ACHN (cell line): ENCODE results near the gene GGT6.

ENCODE experiments used
- DNase-seq: peaks from one replicate; pipeline ENCODE4 v3.0.0-alpha.2; 2015
- in situ Hi-C: cut with HindIII; loops from 2 replicates; pipeline ENCODE4 v1.10.0; 2017; ENCODE audit warnings: low sequenced_read_pairs, low pct_ligation_motif_present, low pct_unique_long_range_greater_than_20kb

The GGT6 gene

GRCh38 chr17:4534515-4534914, 25.9 kb downstream of the GGT6 start:
- in situ Hi-C loops, result no loop called here
- no peak for DNase-seq

GRCh38 chr17:4533523-4534504, 26.6 kb downstream of the GGT6 start:
- DNase-seq, result no peak
- in situ Hi-C loops, result no loop called here

- in situ Hi-C loops, result no loop called here
- no peak for DNase-seq
Measured at GRCh38 chr17:4532860-4533522, 27.4 kb downstream of the GGT6 start.

GRCh38 chr17:4531988-4532736, 28.2 kb downstream of the GGT6 start:
- DNase-seq, result no peak
- in situ Hi-C loops, result no loop called here

- in situ Hi-C loops, result no loop called here
- DNase-seq, result no peak
Measured at GRCh38 chr17:4530799-4531730, 29.3 kb downstream of the GGT6 start.

- in situ Hi-C loops, result no loop called here
- DNase-seq, result no peak
Measured at GRCh38 chr17:4529533-4530152, 30.7 kb downstream of the GGT6 start.

- no peak for DNase-seq
- in situ Hi-C loops, result no loop called here
Measured at GRCh38 chr17:4527566-4528125, 32.7 kb downstream of the GGT6 start.

- no peak for DNase-seq
- in situ Hi-C loops, result no loop called here
Measured at GRCh38 chr17:4527134-4527533, 33.2 kb downstream of the GGT6 start.

GRCh38 chr17:4525691-4526397, 34.5 kb downstream of the GGT6 start:
- in situ Hi-C loops, result no loop called here
- no peak for DNase-seq

- DNase-seq, result no peak
- in situ Hi-C loops, result no loop called here
Measured at GRCh38 chr17:4523946-4524345, 36.4 kb downstream of the GGT6 start.

- in situ Hi-C loops, result no loop called here
- DNase-seq, result no peak
Measured at GRCh38 chr17:4522661-4523060, 37.7 kb downstream of the GGT6 start.

- in situ Hi-C loops, result no loop called here
- DNase-seq, result no peak
Measured at GRCh38 chr17:4520894-4521600, 39.3 kb downstream of the GGT6 start.

GRCh38 chr17:4520060-4520893, 40.1 kb downstream of the GGT6 start:
- in situ Hi-C loops, result no loop called here
- DNase-seq, result no peak

GRCh38 chr17:4519361-4519788, 41.0 kb downstream of the GGT6 start:
- no peak for DNase-seq
- in situ Hi-C loops, result no loop called here

- in situ Hi-C loops, result no loop called here
- DNase-seq, result no peak
Measured at GRCh38 chr17:4518901-4519300, 41.5 kb downstream of the GGT6 start.

GRCh38 chr17:4516735-4517134, 43.6 kb downstream of the GGT6 start:
- no peak for DNase-seq
- in situ Hi-C loops, result no loop called here
